ENCODE measurements around the gene AFG1L.
"Not testable (repeated sequence)": the region's sequence is repeated elsewhere in the genome, so short reads cannot be mapped to it uniquely, and the experiment has no call there.

Gene AFG1L

GRCh38 chr6:108518714-108519576 is 224.1 kb downstream of the AFG1L start:
- DNase-seq (ENCODE audit: low read depth in 3 of 3): no peak

- DNase-seq (ENCODE audit: low read depth in 3 of 3): no peak
Observed at GRCh38 chr6:108521616-108522107, 226.8 kb downstream of the AFG1L start.

- no peak for DNase-seq (ENCODE audit: low read depth in 3 of 3)
Observed at GRCh38 chr6:108523697-108524096, 228.8 kb downstream of the AFG1L start.

- no peak for DNase-seq (ENCODE audit: low read depth in 3 of 3)
Observed at GRCh38 chr6:108524528-108525248, 229.8 kb downstream of the AFG1L start.

- no peak for DNase-seq (ENCODE audit: low read depth in 3 of 3)
Observed at GRCh38 chr6:108526739-108527174, 231.9 kb downstream of the AFG1L start.

GRCh38 chr6:108528878-108529277 is 234.0 kb downstream of the AFG1L start:
- DNase-seq (ENCODE audit: low read depth in 3 of 3): no peak

- no peak for DNase-seq (ENCODE audit: low read depth in 3 of 3)
Observed at GRCh38 chr6:108531332-108531731, 236.5 kb downstream of the AFG1L start.

- DNase-seq (ENCODE audit: low read depth in 3 of 3): no peak
Observed at GRCh38 chr6:108535114-108535742, 240.4 kb downstream of the AFG1L start.

GRCh38 chr6:108535920-108536535 is 241.2 kb downstream of the AFG1L start:
- not testable (repeated sequence) for DNase-seq (ENCODE audit: low read depth in 3 of 3)

GRCh38 chr6:108541843-108542759 is 247.2 kb downstream of the AFG1L start:
- DNase-seq (ENCODE audit: low read depth in 3 of 3): peak; percentile 49 to 50 (median 50)

- no peak for DNase-seq (ENCODE audit: low read depth in 3 of 3)
Observed at GRCh38 chr6:108543175-108543940, 248.5 kb downstream of the AFG1L start.

- no peak for DNase-seq (ENCODE audit: low read depth in 3 of 3)
Observed at GRCh38 chr6:108544606-108545005, 249.8 kb downstream of the AFG1L start.

GRCh38 chr6:108546079-108547049 is 251.5 kb downstream of the AFG1L start:
- DNase-seq (ENCODE audit: low read depth in 3 of 3): no peak

- no peak for DNase-seq (ENCODE audit: low read depth in 3 of 3)
Observed at GRCh38 chr6:108549241-108549640, 254.4 kb downstream of the AFG1L start.

- no peak for DNase-seq (ENCODE audit: low read depth in 3 of 3)
Observed at GRCh38 chr6:108549741-108550140, 254.9 kb downstream of the AFG1L start.

- no peak for DNase-seq (ENCODE audit: low read depth in 3 of 3)
Observed at GRCh38 chr6:108550256-108550655, 255.4 kb downstream of the AFG1L start.

GRCh38 chr6:108555399-108556052 is 260.7 kb downstream of the AFG1L start:
- DNase-seq (ENCODE audit: low read depth in 3 of 3): no peak

GRCh38 chr6:108556250-108556649 is 261.4 kb downstream of the AFG1L start:
- no peak for DNase-seq (ENCODE audit: low read depth in 3 of 3)

All from stimulated activated CD4-positive, alpha-beta T cell treated with anti-CD3 and anti-CD28 coated beads, TNF-alpha, amount 100 ng/mL, for 24 hours (primary cell).